OCI-LY1 (cell line): Measurements from ENCODE around the gene CFAP20DC.
"Not testable (repeated sequence)": the region's sequence is repeated elsewhere in the genome, so short reads cannot be mapped to it uniquely, and the experiment has no call there.

ENCODE experiments used
- H2AFZ ChIP-seq: fragments of 200-600 bp; sonication (generic), shearing (Covaris generic); 2 replicates; pipeline ENCODE4 v1.6.0; 2014; ENCODE audit warnings: antibody characterized with exemption, mild to moderate bottlenecking, low read length
- H3F3A ChIP-seq: fragments of 200-600 bp; sonication (generic), shearing (Covaris generic); 2 replicates; pipeline ENCODE4 v1.6.0; 2014; ENCODE audit warnings: mild to moderate bottlenecking, antibody characterized with exemption, low read length, moderate library complexity; ENCODE audit not compliant: insufficient read depth
- H3K27ac ChIP-seq: fragments of 200-600 bp; sonication (generic); 2 replicates; pipeline ENCODE4 v1.5.1; 2014; ENCODE audit warnings: low read length, mixed run types, mild to moderate bottlenecking, low read depth; ENCODE audit not compliant: poor library complexity, severe bottlenecking
- H3K27me3 ChIP-seq: fragments of 200-600 bp; sonication (generic); 2 replicates; pipeline ENCODE4 v1.6.0; 2014; ENCODE audit warnings: antibody characterized with exemption, mild to moderate bottlenecking, low read length, moderate library complexity; ENCODE audit not compliant: insufficient read depth
- H3K36me3 ChIP-seq: fragments of 200-600 bp; sonication (generic); 2 replicates; pipeline ENCODE4 v1.6.1; 2014; ENCODE audit warnings: mild to moderate bottlenecking, antibody characterized with exemption, low read length, moderate library complexity, mixed read lengths; ENCODE audit not compliant: insufficient read depth
- H3K4me1 ChIP-seq: fragments of 200-600 bp; sonication (generic); 2 replicates; pipeline ENCODE4 v1.5.1; 2014; ENCODE audit warnings: mild to moderate bottlenecking, low read length, moderate library complexity; ENCODE audit not compliant: insufficient read depth, severe bottlenecking
- H3K4me2 ChIP-seq: fragments of 200-600 bp; sonication (generic), shearing (Covaris generic); 2 replicates; pipeline ENCODE4 v1.6.1; 2014; ENCODE audit warnings: low read length
- H3K4me3 ChIP-seq: fragments of 200-600 bp; sonication (generic); 2 replicates; pipeline ENCODE4 v1.5.1; 2014; ENCODE audit warnings: low read length, low read depth, mild to moderate bottlenecking, mixed read lengths; ENCODE audit not compliant: poor library complexity, severe bottlenecking
- H3K79me2 ChIP-seq: fragments of 200-600 bp; shearing (Covaris generic); 2 replicates; pipeline ENCODE4 v1.6.1; 2016; ENCODE audit warnings: mixed run types, low read length, mixed read lengths; ENCODE audit not compliant: insufficient read depth
- H3K9ac ChIP-seq: fragments of 200-600 bp; sonication (generic), shearing (Covaris generic); 2 replicates; pipeline ENCODE4 v1.6.1; 2014; ENCODE audit warnings: mild to moderate bottlenecking, low read length, mixed read lengths
- H3K9me2 ChIP-seq: fragments of 200-600 bp; sonication (generic), shearing (Covaris generic); 2 replicates; pipeline ENCODE4 v1.6.1; 2014; ENCODE audit warnings: low read depth, mild to moderate bottlenecking, low read length, mixed read lengths
- H3K9me3 ChIP-seq: fragments of 200-600 bp; shearing (Covaris generic); 2 replicates; pipeline ENCODE4 v1.6.1; 2014; ENCODE audit warnings: low read length, mixed read lengths
- H4K20me1 ChIP-seq: fragments of 200-600 bp; sonication (generic), shearing (Covaris generic); 2 replicates; pipeline ENCODE4 v1.6.0; 2016; ENCODE audit warnings: mild to moderate bottlenecking, low read length; ENCODE audit not compliant: insufficient read depth
- EZH2 ChIP-seq: fragments of 200-600 bp; sonication (generic), shearing (Covaris generic); IDR thresholded peaks from 2 replicates; pipeline ENCODE4 v1.8.0; 2017; ENCODE audit warnings: borderline replicate concordance, mixed run types, mild to moderate bottlenecking, antibody characterized with exemption, low read length, moderate library complexity, mixed read lengths
- TF ChIP-seq, protein P1 (sequence below): fragments of 200-600 bp; sonication (generic), shearing (Covaris generic); IDR thresholded peaks from 2 replicates; pipeline ENCODE4 v1.5.1; 2017; ENCODE audit warnings: mild to moderate bottlenecking, antibody characterized with exemption, low read length, moderate library complexity, mixed read lengths

The CFAP20DC gene

DNA sequence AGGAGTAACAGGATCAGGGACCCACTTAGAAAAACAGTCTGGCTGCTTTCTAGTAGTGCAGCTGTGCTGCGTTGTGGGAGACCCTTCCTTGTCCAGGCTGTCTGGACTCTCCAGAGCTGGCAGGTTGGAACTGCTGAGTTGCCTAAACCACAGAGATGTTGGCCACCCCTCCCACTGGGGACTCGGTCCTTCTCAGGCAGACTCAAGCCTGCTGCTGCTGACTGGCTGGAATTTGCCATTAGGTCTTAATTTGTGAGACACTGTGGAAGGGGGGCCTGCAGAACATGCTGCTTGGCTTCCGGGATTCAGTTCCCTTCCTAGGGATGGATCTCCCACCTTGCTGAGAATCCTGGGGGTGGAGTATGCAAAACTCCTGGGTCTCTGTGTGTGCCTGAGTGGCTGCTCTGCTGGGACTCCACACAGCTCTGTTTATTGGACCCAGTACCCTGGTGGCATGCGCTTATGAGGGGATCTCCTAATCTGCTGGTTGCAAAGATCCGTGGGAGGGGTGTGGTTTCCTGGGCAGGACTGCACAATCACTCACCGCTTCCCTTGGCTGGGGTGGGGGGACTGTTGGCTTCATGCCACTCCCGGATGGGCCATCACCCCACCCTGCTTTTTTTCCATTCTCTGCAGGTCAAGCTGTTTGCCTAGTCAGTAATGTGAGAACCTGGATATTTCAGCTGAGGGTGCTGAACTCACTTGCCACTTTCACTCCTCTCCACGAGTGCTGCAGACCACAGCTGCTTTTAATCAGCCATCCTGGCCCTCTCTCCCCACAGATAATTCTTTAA is 150.5 kb downstream of the CFAP20DC start:
- Histone ChIP-seq H3F3A (no peaks in the 10 kb centered on the region), H3K27ac (no peak overlapping the region), H3K4me1 (no peaks in the 10 kb centered on the region), H3K4me3 (no peak overlapping the region), H3K9me3 (no peaks in the 10 kb centered on the region), H3K4me2 (no peak overlapping the region), H3K9me2 (no peaks in the 10 kb centered on the region), H3K36me3 (no peaks in the 10 kb centered on the region), H2AFZ (no peak overlapping the region), H4K20me1 (no peaks in the 10 kb centered on the region), H3K79me2 (no peaks in the 10 kb centered on the region), H3K27me3 (no peaks in the 10 kb centered on the region), H3K9ac (no peak overlapping the region)
- TF ChIP-seq, protein P1, sequence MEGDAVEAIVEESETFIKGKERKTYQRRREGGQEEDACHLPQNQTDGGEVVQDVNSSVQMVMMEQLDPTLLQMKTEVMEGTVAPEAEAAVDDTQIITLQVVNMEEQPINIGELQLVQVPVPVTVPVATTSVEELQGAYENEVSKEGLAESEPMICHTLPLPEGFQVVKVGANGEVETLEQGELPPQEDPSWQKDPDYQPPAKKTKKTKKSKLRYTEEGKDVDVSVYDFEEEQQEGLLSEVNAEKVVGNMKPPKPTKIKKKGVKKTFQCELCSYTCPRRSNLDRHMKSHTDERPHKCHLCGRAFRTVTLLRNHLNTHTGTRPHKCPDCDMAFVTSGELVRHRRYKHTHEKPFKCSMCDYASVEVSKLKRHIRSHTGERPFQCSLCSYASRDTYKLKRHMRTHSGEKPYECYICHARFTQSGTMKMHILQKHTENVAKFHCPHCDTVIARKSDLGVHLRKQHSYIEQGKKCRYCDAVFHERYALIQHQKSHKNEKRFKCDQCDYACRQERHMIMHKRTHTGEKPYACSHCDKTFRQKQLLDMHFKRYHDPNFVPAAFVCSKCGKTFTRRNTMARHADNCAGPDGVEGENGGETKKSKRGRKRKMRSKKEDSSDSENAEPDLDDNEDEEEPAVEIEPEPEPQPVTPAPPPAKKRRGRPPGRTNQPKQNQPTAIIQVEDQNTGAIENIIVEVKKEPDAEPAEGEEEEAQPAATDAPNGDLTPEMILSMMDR: no peak
- no peak for TF ChIP-seq EZH2

DNA sequence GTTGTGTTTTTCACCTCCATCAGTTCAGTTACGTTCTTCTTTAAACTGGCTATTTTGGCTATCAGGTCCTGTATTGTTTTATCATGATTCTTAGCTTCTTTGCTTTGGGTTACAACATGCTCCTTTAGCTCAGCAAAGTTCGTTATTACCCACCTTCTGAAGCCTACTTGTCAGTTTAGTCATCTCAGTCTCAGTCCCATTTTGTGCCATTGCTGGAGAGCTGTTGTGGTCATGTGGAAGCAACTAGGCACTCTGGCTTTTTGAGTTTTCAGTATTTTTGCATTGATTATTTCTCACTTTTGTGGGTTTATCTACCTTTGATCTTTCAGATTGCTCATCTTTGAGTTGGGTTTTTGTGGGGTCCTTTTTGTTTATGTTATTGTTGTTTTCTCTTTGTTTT is 151.3 kb downstream of the CFAP20DC start:
- Histone ChIP-seq H3K4me1 (no peaks in the 10 kb centered on the region), H4K20me1 (no peaks in the 10 kb centered on the region), H3F3A (no peaks in the 10 kb centered on the region), H3K4me3 (no peak overlapping the region), H3K79me2 (no peaks in the 10 kb centered on the region), H3K36me3 (no peaks in the 10 kb centered on the region), H3K9me2 (no peaks in the 10 kb centered on the region), H2AFZ (no peak overlapping the region), H3K9me3 (no peaks in the 10 kb centered on the region), H3K4me2 (no peak overlapping the region), H3K27me3 (no peaks in the 10 kb centered on the region), H3K9ac (no peak overlapping the region), H3K27ac (no peak overlapping the region)
- TF ChIP-seq, protein P1: no peak
- TF ChIP-seq EZH2: no peak

DNA sequence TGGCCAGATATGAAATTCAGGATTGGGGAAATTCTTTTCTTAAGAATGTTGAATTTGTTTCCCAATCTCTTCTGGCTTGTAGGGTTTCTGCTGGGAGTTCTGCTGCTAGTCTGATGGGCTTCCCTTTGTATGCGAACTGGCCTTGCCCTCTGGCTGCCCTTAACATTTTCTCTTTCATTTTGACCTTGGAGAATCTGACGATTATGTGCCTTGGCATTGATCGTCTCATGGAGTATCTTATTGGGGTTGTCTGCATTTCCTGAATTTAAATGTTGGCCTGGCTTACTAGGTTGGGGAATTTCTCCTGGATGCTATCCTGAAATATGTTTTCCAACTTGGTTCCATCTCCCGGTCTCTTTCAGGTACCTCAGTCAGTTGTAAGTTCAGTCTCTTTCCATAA is 152.2 kb downstream of the CFAP20DC start:
- no peaks in the 10 kb centered on the region for H3K4me1 ChIP-seq
- no peaks in the 10 kb centered on the region for H3K79me2 ChIP-seq
- no peak overlapping the region for H3K4me2 ChIP-seq
- H3K27ac ChIP-seq: no peak overlapping the region
- H3K9me3 ChIP-seq: no peaks in the 10 kb centered on the region
- H3K4me3 ChIP-seq: no peak overlapping the region
- no peaks in the 10 kb centered on the region for H3K36me3 ChIP-seq
- no peaks in the 10 kb centered on the region for H4K20me1 ChIP-seq
- no peaks in the 10 kb centered on the region for H3K27me3 ChIP-seq
- TF ChIP-seq, protein P1: no peak
- TF ChIP-seq EZH2: no peak
- no peaks in the 10 kb centered on the region for H3K9me2 ChIP-seq
- H3F3A ChIP-seq: no peaks in the 10 kb centered on the region
- H2AFZ ChIP-seq: no peak overlapping the region
- H3K9ac ChIP-seq: no peak overlapping the region

DNA sequence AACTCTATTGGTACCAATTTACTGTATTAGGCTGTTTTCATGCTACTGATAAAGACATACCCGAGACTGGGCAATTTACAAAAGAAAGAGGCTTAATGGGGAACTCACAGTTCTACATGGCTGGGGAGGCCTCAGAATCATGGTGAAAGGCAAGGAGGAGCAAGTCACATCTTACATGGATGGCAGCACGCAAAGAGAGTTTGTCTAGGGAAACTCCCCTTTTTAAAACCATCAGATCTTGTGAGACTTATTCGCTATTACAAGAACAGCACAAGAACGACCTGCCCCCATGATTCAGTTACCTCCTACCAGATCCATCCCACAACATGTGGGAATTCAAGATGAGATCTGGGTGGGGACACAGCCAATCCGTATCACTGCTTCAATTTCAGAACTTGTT is 154.1 kb downstream of the CFAP20DC start:
- H3K9ac ChIP-seq, H3K9me3 ChIP-seq, H3F3A ChIP-seq, H3K4me1 ChIP-seq, H4K20me1 ChIP-seq, H3K9me2 ChIP-seq, H3K79me2 ChIP-seq, H3K36me3 ChIP-seq, H3K4me2 ChIP-seq, H3K27me3 ChIP-seq, H2AFZ ChIP-seq, H3K27ac ChIP-seq, H3K4me3 ChIP-seq: not testable (repeated sequence)

DNA sequence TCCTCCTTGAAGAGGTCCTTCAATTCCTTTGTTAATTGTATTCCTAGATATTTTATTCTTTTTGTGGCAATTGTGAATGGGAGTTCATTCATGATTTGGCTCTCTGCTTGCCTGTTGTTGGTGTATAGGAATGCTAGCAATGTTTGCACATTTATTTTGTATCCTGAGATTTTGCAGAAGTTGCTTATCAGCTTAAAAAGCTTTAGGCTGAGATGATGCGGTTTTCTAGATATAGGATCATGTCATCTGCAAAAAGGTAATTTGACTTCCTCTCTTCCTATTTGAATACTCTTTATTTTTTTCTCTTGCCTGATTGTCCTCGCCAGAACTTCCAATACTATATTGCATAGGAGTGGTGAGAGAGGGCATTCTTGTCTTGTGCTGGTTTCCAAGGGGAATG is 157.3 kb downstream of the CFAP20DC start:
- H3K9ac ChIP-seq, H3K36me3 ChIP-seq, H3F3A ChIP-seq, H4K20me1 ChIP-seq, H3K4me3 ChIP-seq, H3K4me1 ChIP-seq, H3K27ac ChIP-seq, H3K4me2 ChIP-seq, H3K9me3 ChIP-seq, H3K27me3 ChIP-seq, H2AFZ ChIP-seq, H3K9me2 ChIP-seq, H3K79me2 ChIP-seq: not testable (repeated sequence)
